Effector memory CD8-positive, alpha-beta T cell (primary cell): ENCODE measurements around the gene ACTR3C.

Experiments
- ATAC-seq: fragments of 150-1000 bp; cut with Tn5 transposase; replicated peaks from 2 replicates; pipeline ENCODE4 v1.10.0; 2021; ENCODE audit warnings: mild to moderate bottlenecking, moderate library complexity
- DNase-seq, 3 experiments: peaks; one replicate each; pipeline ENCODE4 v3.0.0; 2021
- H3K27ac Mint-ChIP-seq, 2 donors: one replicate each; pipeline ENCODE4 v1.8.0; 2022; ENCODE audit warnings: mild to moderate bottlenecking in 2 of 2, mixed read lengths in 2 of 2, moderate library complexity in 2 of 2
- H3K27me3 Mint-ChIP-seq, 2 donors: one replicate each; pipeline ENCODE4 v1.8.0; 2022; ENCODE audit warnings: mixed read lengths in 2 of 2
- H3K36me3 Mint-ChIP-seq: one replicate; pipeline ENCODE4 v1.8.0; 2022; ENCODE audit warnings: mild to moderate bottlenecking, moderate library complexity, mixed read lengths; ENCODE audit not compliant: insufficient read depth
- H3K4me1 Mint-ChIP-seq, 2 donors: one replicate each; pipeline ENCODE4 v1.8.0; 2022; ENCODE audit warnings: low read depth in 2 of 2, mixed read lengths in 2 of 2
- H3K4me3 Mint-ChIP-seq, 2 donors: one replicate each; pipeline ENCODE4 v1.8.0; 2022; ENCODE audit warnings: mild to moderate bottlenecking in 2 of 2, mixed read lengths in 2 of 2, moderate library complexity in 2 of 2
- H3K9me3 Mint-ChIP-seq, 2 donors: one replicate each; pipeline ENCODE4 v1.8.0; 2022; ENCODE audit warnings: mixed read lengths in 2 of 2

The ACTR3C gene

GRCh38 chr7:150337179-150337578 lies 13.8 kb upstream of the ACTR3C start:
- H3K4me3 Mint-ChIP-seq: no peak overlapping the region
- DNase-seq (no peak), ATAC-seq (no peak)
- no peaks in the 10 kb centered on the region for H3K9me3 Mint-ChIP-seq
- no peaks in the 10 kb centered on the region for H3K36me3 Mint-ChIP-seq
- no peak overlapping the region for H3K27ac Mint-ChIP-seq
- peaks cover 0 to 36% of the 10 kb centered on the region in 2 donors for H3K27me3 Mint-ChIP-seq
- H3K4me1 Mint-ChIP-seq: peaks cover 3 to 7% of the 10 kb centered on the region in 2 donors

- DNase-seq: no peak
- no peak overlapping the region for H3K4me3 Mint-ChIP-seq
- peaks cover 0 to 31% of the 10 kb centered on the region in 2 donors for H3K27me3 Mint-ChIP-seq
- no peaks in the 10 kb centered on the region for H3K36me3 Mint-ChIP-seq
- no peak overlapping the region for H3K27ac Mint-ChIP-seq
- peaks cover 3 to 7% of the 10 kb centered on the region in 2 donors for H3K4me1 Mint-ChIP-seq
- ATAC-seq: no peak
- H3K9me3 Mint-ChIP-seq: no peaks in the 10 kb centered on the region
Observed at GRCh38 chr7:150336746-150337145, 13.4 kb upstream of the ACTR3C start.

- peaks cover 0 to 21% of the 10 kb centered on the region in 2 donors for H3K27me3 Mint-ChIP-seq
- no peak overlapping the region for H3K4me3 Mint-ChIP-seq
- H3K27ac Mint-ChIP-seq: no peak overlapping the region
- H3K4me1 Mint-ChIP-seq: peaks cover 3 to 6% of the 10 kb centered on the region in 2 donors
- no peaks in the 10 kb centered on the region for H3K9me3 Mint-ChIP-seq
- ATAC-seq: no peak
- DNase-seq: no peak
- no peaks in the 10 kb centered on the region for H3K36me3 Mint-ChIP-seq
Observed at GRCh38 chr7:150335774-150336112, 12.4 kb upstream of the ACTR3C start.

- no peak for ATAC-seq
- Mint-ChIP-seq H3K4me3 (no peak overlapping the region), H3K9me3 (no peaks in the 10 kb centered on the region), H3K27ac (peak overlapping the region in 1 of 2 donors; percentile 56), H3K27me3 (peaks cover 0 to 16% of the 10 kb centered on the region in 2 donors), H3K4me1 (peaks cover 3 to 5% of the 10 kb centered on the region in 2 donors), H3K36me3 (no peaks in the 10 kb centered on the region)
- DNase-seq: no peak
Observed at GRCh38 chr7:150335108-150335773, 11.9 kb upstream of the ACTR3C start.

- H3K4me3 Mint-ChIP-seq: no peak overlapping the region
- peaks cover 0 to 4% of the 10 kb centered on the region in 2 donors for H3K4me1 Mint-ChIP-seq
- peak overlapping the region in 1 of 2 donors; percentile 17 for H3K27ac Mint-ChIP-seq
- no peaks in the 10 kb centered on the region for H3K9me3 Mint-ChIP-seq
- no peaks in the 10 kb centered on the region for H3K36me3 Mint-ChIP-seq
- peaks cover 0 to 7% of the 10 kb centered on the region in 2 donors for H3K27me3 Mint-ChIP-seq
- no peak for ATAC-seq
- DNase-seq: no peak
Observed at GRCh38 chr7:150334108-150334507, 10.8 kb upstream of the ACTR3C start.

GRCh38 chr7:150333659-150334058 lies 10.3 kb upstream of the ACTR3C start:
- H3K27ac Mint-ChIP-seq: peak overlapping the region in 1 of 2 donors; percentile 17
- H3K4me3 Mint-ChIP-seq: no peak overlapping the region
- peaks cover 0 to 7% of the 10 kb centered on the region in 2 donors for H3K27me3 Mint-ChIP-seq
- no peaks in the 10 kb centered on the region for H3K36me3 Mint-ChIP-seq
- peaks cover 0 to 5% of the 10 kb centered on the region in 2 donors for H3K4me1 Mint-ChIP-seq
- DNase-seq (no peak), ATAC-seq (no peak)
- no peaks in the 10 kb centered on the region for H3K9me3 Mint-ChIP-seq

- no peak for DNase-seq
- Mint-ChIP-seq H3K4me1 (peaks cover 0 to 5% of the 10 kb centered on the region in 2 donors), H3K36me3 (no peaks in the 10 kb centered on the region), H3K9me3 (no peaks in the 10 kb centered on the region), H3K27ac (peak overlapping the region in 1 of 2 donors; percentile 36), H3K27me3 (peaks cover 0 to 6% of the 10 kb centered on the region in 2 donors), H3K4me3 (no peak overlapping the region)
- ATAC-seq: no peak
Observed at GRCh38 chr7:150332852-150333635, 9.7 kb upstream of the ACTR3C start.

GRCh38 chr7:150330211-150330885 lies 7.0 kb upstream of the ACTR3C start:
- Mint-ChIP-seq H3K36me3 (peaks cover 4% of the 10 kb centered on the region), H3K4me3 (no peak overlapping the region), H3K9me3 (no peaks in the 10 kb centered on the region), H3K4me1 (peaks cover 3 to 14% of the 10 kb centered on the region in 2 donors), H3K27ac (no peak overlapping the region), H3K27me3 (no peaks in the 10 kb centered on the region)
- ATAC-seq (no peak), DNase-seq (no peak)

- Mint-ChIP-seq H3K4me1 (peaks cover 10 to 20% of the 10 kb centered on the region in 2 donors), H3K27ac (no peak overlapping the region), H3K36me3 (peaks cover 4% of the 10 kb centered on the region), H3K27me3 (no peaks in the 10 kb centered on the region), H3K4me3 (no peak overlapping the region), H3K9me3 (no peaks in the 10 kb centered on the region)
- no peak for ATAC-seq
- DNase-seq: no peak
Observed at GRCh38 chr7:150329331-150330120, 6.2 kb upstream of the ACTR3C start.

- DNase-seq (no peak), ATAC-seq (no peak)
- Mint-ChIP-seq H3K27ac (peak overlapping the region in 1 of 2 donors; percentile 25), H3K9me3 (no peaks in the 10 kb centered on the region), H3K4me1 (peaks cover 24 to 36% of the 10 kb centered on the region in 2 donors), H3K4me3 (no peak overlapping the region), H3K36me3 (peaks cover 4% of the 10 kb centered on the region), H3K27me3 (no peaks in the 10 kb centered on the region)
Observed at GRCh38 chr7:150327308-150327707, 4.0 kb upstream of the ACTR3C start.

GRCh38 chr7:150326657-150327268 lies 3.4 kb upstream of the ACTR3C start:
- Mint-ChIP-seq H3K27ac (peak overlapping the region; percentile 25 to 97), H3K4me3 (no peak overlapping the region)

GRCh38 chr7:150325901-150326300 lies 2.6 kb upstream of the ACTR3C start:
- H3K27me3 Mint-ChIP-seq: no peaks in the 10 kb centered on the region
- H3K36me3 Mint-ChIP-seq: peaks cover 4% of the 10 kb centered on the region
- peaks cover 36 to 48% of the 10 kb centered on the region in 2 donors for H3K4me1 Mint-ChIP-seq
- no peaks in the 10 kb centered on the region for H3K9me3 Mint-ChIP-seq
- ATAC-seq: no peak
- peak overlapping the region in 1 of 2 donors; percentile 12 for H3K4me3 Mint-ChIP-seq
- no peak for DNase-seq
- peak overlapping the region; percentile 28 to 97 for H3K27ac Mint-ChIP-seq

More at GRCh38 chr7:150326657-150327268, 3.4 kb upstream of the ACTR3C start:
- no peaks in the 10 kb centered on the region for H3K9me3 Mint-ChIP-seq
- ATAC-seq (no peak), DNase-seq (no peak)
- no peaks in the 10 kb centered on the region for H3K27me3 Mint-ChIP-seq
- H3K36me3 Mint-ChIP-seq: peaks cover 4% of the 10 kb centered on the region
- H3K4me1 Mint-ChIP-seq: peaks cover 30 to 42% of the 10 kb centered on the region in 2 donors
